Osteoblast (primary cell): ENCODE results near the gene ATP13A3. TPM values are rescaled to one million over a fixed set of nuclear protein-coding genes. Genes with fewer than 3 reads are reported as not detected.
A peak's percentile ranks its signal among the peaks of the same experiment; 100 is the strongest.

ENCODE experiments used
- DNase-seq: peaks from one replicate; pipeline ENCODE4 v3.0.0; 2011; ENCODE audit warnings: low spot score, mixed read lengths; ENCODE audit not compliant: insufficient read length; ENCODE audit errors: missing footprints
- H2AFZ ChIP-seq: 2 replicates; pipeline ENCODE4 v1.6.0; 2011; ENCODE audit warnings: mild to moderate bottlenecking, low read length
- H3K27ac ChIP-seq: 2 replicates; pipeline ENCODE4 v1.5.1; 2011; ENCODE audit warnings: mild to moderate bottlenecking, low read depth, low read length, moderate library complexity
- H3K27me3 ChIP-seq: 2 replicates; pipeline ENCODE4 v1.6.0; 2012; ENCODE audit warnings: mild to moderate bottlenecking, control low read depth, inconsistent platforms, low read length, moderate library complexity; ENCODE audit not compliant: insufficient read depth
- H3K36me3 ChIP-seq: 2 replicates; pipeline ENCODE4 v1.5.1; 2011; ENCODE audit warnings: mild to moderate bottlenecking, low read length, control low read depth, moderate library complexity; ENCODE audit not compliant: insufficient read depth
- H3K4me1 ChIP-seq: 2 replicates; pipeline ENCODE4 v1.5.1; 2011; ENCODE audit warnings: mild to moderate bottlenecking, low read length, control low read depth, moderate library complexity; ENCODE audit not compliant: insufficient read depth
- H3K4me2 ChIP-seq: 2 replicates; pipeline ENCODE4 v1.6.0; 2011; ENCODE audit warnings: mild to moderate bottlenecking, low read length; ENCODE audit not compliant: insufficient read depth
- H3K4me3 ChIP-seq: fragments of 200-600 bp; sonication (generic); 3 replicates; pipeline ENCODE4 v1.5.1; 2012; ENCODE audit warnings: mild to moderate bottlenecking, low read length, inconsistent platforms; ENCODE audit not compliant: insufficient read depth
- H3K79me2 ChIP-seq: 2 replicates; pipeline ENCODE4 v1.6.0; 2012; ENCODE audit warnings: mild to moderate bottlenecking, low read length, control low read depth, inconsistent platforms; ENCODE audit not compliant: insufficient read depth
- H3K9me3 ChIP-seq: 2 replicates; pipeline ENCODE4 v1.5.1; 2011; ENCODE audit warnings: low read depth, low read length, control low read depth
- H4K20me1 ChIP-seq: 2 replicates; pipeline ENCODE4 v1.6.0; 2012; ENCODE audit warnings: mild to moderate bottlenecking, low read length, control low read depth; ENCODE audit not compliant: insufficient read depth
- total RNA-seq: library from RNA; depleted of rRNA; stranded (reverse); fragments of >200 nt; gene quantifications from 2 replicates; pipeline ENCODE4 v1.2.3, GENCODE V29; 2012
- TF ChIP-seq, protein P1 (sequence below): IDR thresholded peaks from 2 replicates; pipeline ENCODE4 v1.5.1; 2011; ENCODE audit warnings: mild to moderate bottlenecking, low read depth, low read length, moderate library complexity; ENCODE audit errors: extremely low read depth

ATP13A3 gene
- total RNA-seq, 1 donor = 311 TPM

GRCh38 chr3:194364314-194364651 lies 122.5 kb downstream of the ATP13A3 start:
- no peak overlapping the region for H3K4me3 ChIP-seq
- no peaks in the 10 kb centered on the region for H3K36me3 ChIP-seq
- H3K27ac ChIP-seq = no peak overlapping the region
- no peaks in the 10 kb centered on the region for H3K27me3 ChIP-seq
- H2AFZ ChIP-seq = no peak overlapping the region
- H3K79me2 ChIP-seq = no peaks in the 10 kb centered on the region
- H3K4me2 ChIP-seq = peak overlapping the region; percentile 25
- peaks cover 27% of the 10 kb centered on the region for H3K4me1 ChIP-seq
- TF ChIP-seq, protein P1, sequence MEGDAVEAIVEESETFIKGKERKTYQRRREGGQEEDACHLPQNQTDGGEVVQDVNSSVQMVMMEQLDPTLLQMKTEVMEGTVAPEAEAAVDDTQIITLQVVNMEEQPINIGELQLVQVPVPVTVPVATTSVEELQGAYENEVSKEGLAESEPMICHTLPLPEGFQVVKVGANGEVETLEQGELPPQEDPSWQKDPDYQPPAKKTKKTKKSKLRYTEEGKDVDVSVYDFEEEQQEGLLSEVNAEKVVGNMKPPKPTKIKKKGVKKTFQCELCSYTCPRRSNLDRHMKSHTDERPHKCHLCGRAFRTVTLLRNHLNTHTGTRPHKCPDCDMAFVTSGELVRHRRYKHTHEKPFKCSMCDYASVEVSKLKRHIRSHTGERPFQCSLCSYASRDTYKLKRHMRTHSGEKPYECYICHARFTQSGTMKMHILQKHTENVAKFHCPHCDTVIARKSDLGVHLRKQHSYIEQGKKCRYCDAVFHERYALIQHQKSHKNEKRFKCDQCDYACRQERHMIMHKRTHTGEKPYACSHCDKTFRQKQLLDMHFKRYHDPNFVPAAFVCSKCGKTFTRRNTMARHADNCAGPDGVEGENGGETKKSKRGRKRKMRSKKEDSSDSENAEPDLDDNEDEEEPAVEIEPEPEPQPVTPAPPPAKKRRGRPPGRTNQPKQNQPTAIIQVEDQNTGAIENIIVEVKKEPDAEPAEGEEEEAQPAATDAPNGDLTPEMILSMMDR = no peak
- H4K20me1 ChIP-seq = no peaks in the 10 kb centered on the region
- H3K9me3 ChIP-seq = no peaks in the 10 kb centered on the region
- no peak for DNase-seq

DNA sequence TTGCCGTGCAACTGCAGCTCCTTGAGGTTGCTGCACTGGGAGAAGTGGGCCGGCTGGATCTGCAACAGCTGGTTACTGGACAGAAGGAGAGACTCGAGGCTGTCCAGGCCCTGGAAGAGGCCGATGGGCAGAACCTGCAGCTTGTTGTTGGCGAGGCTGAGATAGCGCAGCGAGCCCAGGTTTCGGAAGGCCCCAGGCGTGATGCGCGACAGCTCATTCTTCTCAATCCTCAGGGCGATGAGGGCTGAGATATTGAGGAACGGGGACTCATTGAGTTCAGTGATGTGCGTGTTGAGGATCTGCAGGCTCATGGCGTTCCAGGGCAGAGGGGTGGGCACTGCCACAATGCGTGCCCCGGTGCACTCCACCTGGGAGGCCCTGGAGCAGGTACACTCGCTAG lies 126.2 kb downstream of the ATP13A3 start:
- Histone ChIP-seq H3K9me3 (no peaks in the 10 kb centered on the region), H3K4me3 (no peak overlapping the region), H3K4me2 (no peak overlapping the region), H3K36me3 (no peaks in the 10 kb centered on the region), H4K20me1 (no peaks in the 10 kb centered on the region), H3K27me3 (no peaks in the 10 kb centered on the region), H3K27ac (no peak overlapping the region), H3K79me2 (no peaks in the 10 kb centered on the region), H3K4me1 (peaks cover 9% of the 10 kb centered on the region), H2AFZ (no peak overlapping the region)
- TF ChIP-seq, protein P1 = no peak
- no peak for DNase-seq

- H3K4me1 ChIP-seq = no peaks in the 10 kb centered on the region
- no peaks in the 10 kb centered on the region for H3K79me2 ChIP-seq
- H3K27me3 ChIP-seq = no peaks in the 10 kb centered on the region
- TF ChIP-seq, protein P1 = no peak
- H3K4me3 ChIP-seq = no peak overlapping the region
- no peak overlapping the region for H3K4me2 ChIP-seq
- H3K27ac ChIP-seq = no peak overlapping the region
- no peaks in the 10 kb centered on the region for H3K9me3 ChIP-seq
- H2AFZ ChIP-seq = no peak overlapping the region
- H4K20me1 ChIP-seq = no peaks in the 10 kb centered on the region
- peak; percentile 41 for DNase-seq
- no peaks in the 10 kb centered on the region for H3K36me3 ChIP-seq
Observed at GRCh38 chr3:194357681-194358080, 129.1 kb downstream of the ATP13A3 start.

- H3K27me3 ChIP-seq = no peaks in the 10 kb centered on the region
Observed at GRCh38 chr3:194355379-194355778, 131.4 kb downstream of the ATP13A3 start.

More at GRCh38 chr3:194355379-194355778, 131.4 kb downstream of the ATP13A3 start:
- Histone ChIP-seq H3K9me3 (no peaks in the 10 kb centered on the region), H3K36me3 (no peaks in the 10 kb centered on the region), H2AFZ (peak overlapping the region; percentile 60), H3K4me1 (no peaks in the 10 kb centered on the region), H4K20me1 (no peaks in the 10 kb centered on the region), H3K27ac (no peak overlapping the region), H3K4me2 (no peak overlapping the region), H3K4me3 (no peak overlapping the region), H3K79me2 (no peaks in the 10 kb centered on the region)
- TF ChIP-seq, protein P1 = no peak
- no peak for DNase-seq
